CD4-positive, alpha-beta T cell treated with Interleukin-17A for 1 hour (primary cell): ENCODE results near the gene ISLR.

Source experiments
- DNase-seq: peaks from one replicate; pipeline ENCODE4 v3.0.0-alpha.2; 2020

The ISLR gene

DNA sequence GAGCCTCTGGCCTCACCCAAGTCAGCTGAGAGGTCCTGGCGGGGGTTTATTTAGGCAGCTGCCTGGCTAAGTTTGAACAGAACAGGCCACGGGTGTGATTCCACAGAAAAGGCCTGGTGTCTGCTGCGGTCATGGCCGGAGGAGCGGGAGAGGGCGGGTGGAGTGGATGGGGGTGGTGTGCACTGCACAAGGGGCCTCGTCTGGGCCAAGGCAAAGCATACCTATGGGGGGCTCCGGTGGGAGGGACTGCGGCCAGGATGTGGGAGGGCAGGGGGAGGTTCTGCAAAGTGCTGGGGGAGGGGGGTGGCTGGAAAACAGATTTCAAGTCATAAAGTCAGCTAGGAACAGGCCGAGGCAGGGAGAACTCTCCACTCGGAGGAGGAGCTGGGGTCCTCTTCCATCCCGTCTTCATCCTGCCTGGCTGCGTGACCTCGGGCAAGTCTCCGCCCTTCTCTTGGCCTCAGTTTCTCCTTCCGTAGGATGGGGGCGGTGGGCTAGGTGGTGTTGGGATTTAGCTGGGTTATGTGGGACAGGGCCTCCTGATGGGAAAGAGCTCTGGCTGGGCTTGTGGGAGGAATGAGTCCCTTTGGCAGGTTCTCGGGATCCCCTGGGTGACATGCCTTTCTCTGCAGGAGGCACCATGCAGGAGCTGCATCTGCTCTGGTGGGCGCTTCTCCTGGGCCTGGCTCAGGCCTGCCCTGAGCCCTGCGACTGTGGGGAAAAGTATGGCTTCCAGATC is 878 bp downstream of the ISLR start:
- no peak for DNase-seq

DNA sequence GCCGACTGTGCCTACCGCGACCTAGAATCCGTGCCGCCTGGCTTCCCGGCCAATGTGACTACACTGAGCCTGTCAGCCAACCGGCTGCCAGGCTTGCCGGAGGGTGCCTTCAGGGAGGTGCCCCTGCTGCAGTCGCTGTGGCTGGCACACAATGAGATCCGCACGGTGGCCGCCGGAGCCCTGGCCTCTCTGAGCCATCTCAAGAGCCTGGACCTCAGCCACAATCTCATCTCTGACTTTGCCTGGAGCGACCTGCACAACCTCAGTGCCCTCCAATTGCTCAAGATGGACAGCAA is 1.4 kb downstream of the ISLR start:
- no peak for DNase-seq

GRCh38 chr15:74175271-74176191 is 2.0 kb downstream of the ISLR start:
- DNase-seq, result no peak

DNA sequence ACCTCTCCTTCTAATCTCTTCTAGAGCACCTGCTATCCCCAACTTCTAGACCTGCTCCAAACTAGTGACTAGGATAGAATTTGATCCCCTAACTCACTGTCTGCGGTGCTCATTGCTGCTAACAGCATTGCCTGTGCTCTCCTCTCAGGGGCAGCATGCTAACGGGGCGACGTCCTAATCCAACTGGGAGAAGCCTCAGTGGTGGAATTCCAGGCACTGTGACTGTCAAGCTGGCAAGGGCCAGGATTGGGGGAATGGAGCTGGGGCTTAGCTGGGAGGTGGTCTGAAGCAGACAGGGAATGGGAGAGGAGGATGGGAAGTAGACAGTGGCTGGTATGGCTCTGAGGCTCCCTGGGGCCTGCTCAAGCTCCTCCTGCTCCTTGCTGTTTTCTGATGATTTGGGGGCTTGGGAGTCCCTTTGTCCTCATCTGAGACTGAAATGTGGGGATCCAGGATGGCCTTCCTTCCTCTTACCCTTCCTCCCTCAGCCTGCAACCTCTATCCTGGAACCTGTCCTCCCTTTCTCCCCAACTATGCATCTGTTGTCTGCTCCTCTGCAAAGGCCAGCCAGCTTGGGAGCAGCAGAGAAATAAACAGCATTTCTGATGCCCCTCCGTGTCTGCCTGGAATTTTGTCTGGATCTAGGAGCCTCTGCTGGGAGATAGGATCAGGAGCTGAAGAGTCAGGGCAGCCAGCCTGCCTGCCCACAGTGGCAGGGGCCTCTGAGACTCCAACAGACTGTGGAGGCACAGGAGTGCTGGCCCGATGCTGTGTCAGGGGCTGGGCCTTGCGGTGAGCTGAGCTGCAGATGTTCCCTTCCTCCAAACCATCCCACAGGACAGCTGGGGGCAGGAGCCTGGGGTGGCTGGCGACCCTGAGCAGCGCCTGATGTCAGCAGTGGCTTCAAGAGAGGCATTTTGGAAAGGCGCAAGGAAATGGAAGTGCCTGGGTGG is 3.0 kb downstream of the ISLR start:
- DNase-seq, result no peak

DNA sequence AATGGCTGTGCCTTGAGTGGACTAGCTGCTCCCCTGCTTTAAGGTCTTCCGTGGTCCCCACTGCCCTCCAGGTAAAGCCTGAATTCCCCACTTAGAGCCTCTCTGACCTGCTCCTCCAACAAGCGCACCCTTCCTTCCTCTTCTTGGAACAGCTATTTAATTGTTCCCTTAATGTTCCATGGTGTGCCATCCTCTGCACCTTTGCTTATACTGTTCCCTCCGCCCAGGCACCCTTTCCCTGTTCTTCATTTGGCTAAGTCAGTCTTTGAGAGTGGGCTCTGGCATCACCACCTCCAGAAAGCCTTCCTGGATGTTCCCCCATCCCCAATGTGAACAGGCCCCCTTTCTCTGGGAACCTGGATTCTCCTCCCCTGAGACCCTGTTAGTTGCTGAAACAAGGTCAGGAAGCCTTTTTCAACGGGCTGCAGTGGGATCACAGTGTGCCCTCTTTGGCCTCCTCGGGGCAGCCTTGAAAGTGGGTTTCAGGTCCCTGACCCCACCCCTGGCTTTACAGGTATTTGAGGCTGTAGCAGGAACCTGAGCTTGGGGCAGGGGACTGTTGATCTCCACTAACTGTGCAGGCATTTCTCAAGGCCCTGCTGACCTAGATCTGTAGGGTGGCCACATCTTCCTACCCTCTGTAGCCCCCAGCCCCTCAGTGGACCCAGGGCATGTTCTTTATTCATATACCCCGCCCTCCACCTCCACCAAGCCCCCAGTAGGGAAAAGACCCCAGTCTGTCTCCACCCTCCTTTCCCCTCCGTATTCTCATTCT is 5.0 kb downstream of the ISLR start:
- DNase-seq, result no peak

GRCh38 chr15:74179101-74179841 is 5.8 kb downstream of the ISLR start:
- no peak for DNase-seq

GRCh38 chr15:74179983-74180880 is 6.7 kb downstream of the ISLR start:
- DNase-seq, result no peak

- DNase-seq, result no peak
Measured at GRCh38 chr15:74180881-74181602, 7.5 kb downstream of the ISLR start.

GRCh38 chr15:74182131-74182530 is 8.6 kb downstream of the ISLR start:
- no peak for DNase-seq

DNA sequence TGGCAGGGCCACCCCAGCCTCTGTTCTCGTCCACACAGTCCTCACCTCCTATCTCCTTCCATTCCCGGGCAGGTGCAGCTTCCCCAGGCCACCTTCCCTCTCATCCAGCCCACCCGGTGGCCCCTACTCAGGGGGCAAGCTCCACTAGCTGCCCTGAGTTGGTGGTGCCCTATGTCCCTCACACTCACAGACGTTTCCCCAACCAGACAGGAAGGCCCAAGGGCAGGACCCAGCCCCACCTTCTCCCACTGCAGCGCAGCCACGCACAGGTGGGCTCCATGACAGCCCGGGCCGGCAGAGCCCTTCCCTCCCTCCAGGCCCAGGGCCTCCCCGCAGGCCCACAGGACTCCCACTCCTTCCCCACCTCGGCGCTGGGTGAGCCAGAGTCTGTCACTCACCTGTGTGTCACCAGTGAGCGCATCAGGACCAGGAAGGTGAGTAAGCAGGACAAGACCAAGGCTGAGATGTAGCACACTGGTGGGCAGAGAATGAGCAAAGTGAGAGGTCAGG is 11.1 kb downstream of the ISLR start:
- no peak for DNase-seq

- no peak for DNase-seq
Measured at GRCh38 chr15:74185710-74186348, 12.3 kb downstream of the ISLR start.

DNA sequence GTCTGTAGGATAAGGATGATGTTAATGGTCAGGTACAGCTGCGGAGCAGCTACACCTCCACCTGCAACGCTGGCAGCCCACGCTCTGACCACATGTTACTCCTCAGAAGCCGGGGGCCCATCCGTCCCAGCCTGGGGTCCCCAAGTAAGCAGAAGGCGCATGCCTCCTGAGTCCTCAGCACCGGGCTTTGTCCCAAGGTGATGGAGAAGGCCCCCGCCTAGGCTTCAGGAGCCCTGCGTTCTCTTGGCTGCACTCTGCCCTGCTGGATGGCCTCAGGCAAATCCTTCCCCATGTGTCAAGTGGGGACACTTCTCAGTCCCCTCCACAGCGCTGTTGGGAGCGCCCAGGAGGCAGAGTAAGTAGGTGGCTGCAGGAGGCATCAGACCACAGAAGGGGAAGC is 14.7 kb downstream of the ISLR start:
- no peak for DNase-seq

DNA sequence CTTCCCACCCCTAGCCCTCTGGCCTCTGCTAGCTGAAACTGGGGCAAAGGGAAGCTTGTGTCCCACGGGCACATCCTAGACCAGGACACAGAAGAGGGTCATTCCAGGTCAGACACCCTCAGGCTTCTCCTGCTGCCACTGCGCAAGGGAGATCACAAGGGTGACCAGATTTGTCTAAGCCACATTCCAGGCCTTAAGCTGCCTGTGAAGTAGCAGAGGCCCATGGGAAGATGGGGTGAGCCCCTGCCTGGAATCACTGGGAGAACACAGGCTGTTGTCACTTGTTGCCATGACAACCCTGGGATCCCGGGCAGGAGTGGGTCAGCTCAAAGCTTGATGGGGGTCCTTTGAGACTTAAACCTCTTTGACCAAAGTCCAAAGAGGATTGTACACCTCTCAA is 18.3 kb downstream of the ISLR start:
- no peak for DNase-seq

- no peak for DNase-seq
Measured at GRCh38 chr15:74192751-74193150, 19.2 kb downstream of the ISLR start.

DNA sequence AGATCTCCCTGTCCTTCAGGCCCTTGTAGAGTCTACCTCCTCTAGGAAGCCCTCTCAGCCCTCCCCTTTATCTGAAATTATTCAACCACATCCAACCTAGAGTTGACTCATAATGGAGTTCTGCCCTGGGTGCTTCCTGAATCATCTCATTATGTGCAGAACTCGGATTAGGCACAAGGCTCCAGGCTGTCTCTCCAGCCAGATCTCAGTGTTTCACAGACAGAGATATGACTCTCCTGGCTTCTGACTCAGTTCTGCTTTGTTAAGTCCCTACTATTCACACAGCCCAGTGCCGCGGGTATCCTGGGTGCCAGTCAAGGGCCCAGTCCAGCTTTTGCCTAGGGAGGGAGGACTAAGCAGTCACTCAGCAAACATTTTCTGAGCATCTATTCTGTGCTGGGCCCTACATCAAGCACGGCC is 19.8 kb downstream of the ISLR start:
- no peak for DNase-seq

DNA sequence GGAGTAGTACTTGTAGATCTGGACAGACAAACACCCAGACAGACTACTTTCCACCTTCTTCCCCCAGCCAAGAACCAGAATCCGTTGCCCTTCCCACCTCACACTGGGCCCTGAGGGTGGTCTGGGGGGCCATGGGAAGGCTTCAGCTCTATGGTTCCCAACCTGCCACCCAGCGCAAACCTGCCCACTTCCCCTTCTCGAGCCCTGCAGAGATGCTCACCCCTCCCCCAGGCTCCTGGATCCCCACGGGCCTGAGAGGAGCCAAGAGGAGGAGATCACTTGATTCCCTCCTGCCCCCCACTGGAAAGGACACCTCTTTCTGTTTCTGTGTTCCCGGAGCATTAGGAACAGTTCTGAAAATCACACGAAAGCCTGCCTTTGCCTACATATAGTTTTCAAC is 20.4 kb downstream of the ISLR start:
- DNase-seq, result no peak

DNA sequence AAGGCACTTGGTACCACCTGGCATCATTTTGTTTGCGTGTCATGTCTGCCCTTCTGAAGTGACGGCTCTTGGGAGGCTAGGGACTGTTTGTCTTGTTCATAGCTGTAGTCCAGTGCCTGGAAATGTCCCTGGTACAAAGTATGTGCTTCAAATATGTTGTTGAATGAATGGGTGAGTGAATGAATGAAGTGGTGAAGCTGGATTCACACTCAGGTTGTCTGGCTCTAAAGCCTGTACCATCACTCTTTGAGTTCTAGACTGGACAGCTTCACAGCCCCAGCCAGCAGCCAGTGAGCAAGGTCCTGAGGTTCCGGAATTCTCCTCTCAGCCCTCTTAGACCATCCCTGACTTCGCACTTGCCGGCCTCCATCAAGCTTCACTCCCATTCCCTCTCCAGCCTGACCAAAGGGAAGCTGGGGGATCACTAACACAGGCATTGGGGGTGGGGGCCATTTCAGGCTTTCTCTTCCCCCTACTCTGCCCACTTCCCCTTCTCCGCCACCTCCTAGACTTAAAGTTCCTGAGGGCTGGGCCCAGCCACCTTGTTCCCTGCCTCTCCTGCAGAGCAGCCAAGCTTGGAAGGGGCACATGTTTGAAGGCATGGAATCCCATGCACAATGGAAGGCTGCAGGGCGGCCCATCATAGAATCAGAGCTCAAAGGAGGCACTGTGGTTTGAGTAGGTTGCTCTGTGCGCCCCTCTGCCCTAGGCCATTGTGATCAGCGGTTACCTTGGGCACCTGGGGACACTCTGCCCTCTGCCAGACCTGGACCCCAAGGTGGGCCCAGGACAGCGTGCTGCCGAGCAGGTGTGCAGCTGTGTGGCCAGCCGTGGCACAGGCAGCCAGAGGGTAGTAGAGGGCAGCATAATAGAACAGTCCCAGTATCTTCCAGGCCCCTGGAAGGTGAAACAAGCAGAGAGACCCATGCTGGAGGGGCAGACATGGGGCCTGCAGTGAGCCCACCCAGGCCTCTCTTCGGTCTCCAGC is 21.4 kb downstream of the ISLR start:
- no peak for DNase-seq

- no peak for DNase-seq
Measured at GRCh38 chr15:74196175-74196574, 22.7 kb downstream of the ISLR start.
